ENCODE measurements around the gene LMOD2. TPM values are rescaled to one million over a fixed set of nuclear protein-coding genes. Genes with fewer than 3 reads are reported as not detected.
A peak's percentile ranks its signal among the peaks of the same experiment; 100 is the strongest.

Gene LMOD2
- total RNA-seq, 1 donor from 2014 or later = 888 TPM

- Histone ChIP-seq H3K36me3 (peaks cover 26% of the 10 kb centered on the region), H3K9me3 (replicated peaks) (no peaks in the 10 kb centered on the region), H3K27me3 (ENCODE audit: low read depth) (no peaks in the 10 kb centered on the region), H3K4me3 (peak overlapping the region; percentile 71), H3K4me1 (peaks cover 44% of the 10 kb centered on the region), H3K27ac (replicated peaks) (peak overlapping the region; percentile 31)
- intact Hi-C loops (cut with micrococcal nuclease) = no loop called here
- TF ChIP-seq, protein P1, sequence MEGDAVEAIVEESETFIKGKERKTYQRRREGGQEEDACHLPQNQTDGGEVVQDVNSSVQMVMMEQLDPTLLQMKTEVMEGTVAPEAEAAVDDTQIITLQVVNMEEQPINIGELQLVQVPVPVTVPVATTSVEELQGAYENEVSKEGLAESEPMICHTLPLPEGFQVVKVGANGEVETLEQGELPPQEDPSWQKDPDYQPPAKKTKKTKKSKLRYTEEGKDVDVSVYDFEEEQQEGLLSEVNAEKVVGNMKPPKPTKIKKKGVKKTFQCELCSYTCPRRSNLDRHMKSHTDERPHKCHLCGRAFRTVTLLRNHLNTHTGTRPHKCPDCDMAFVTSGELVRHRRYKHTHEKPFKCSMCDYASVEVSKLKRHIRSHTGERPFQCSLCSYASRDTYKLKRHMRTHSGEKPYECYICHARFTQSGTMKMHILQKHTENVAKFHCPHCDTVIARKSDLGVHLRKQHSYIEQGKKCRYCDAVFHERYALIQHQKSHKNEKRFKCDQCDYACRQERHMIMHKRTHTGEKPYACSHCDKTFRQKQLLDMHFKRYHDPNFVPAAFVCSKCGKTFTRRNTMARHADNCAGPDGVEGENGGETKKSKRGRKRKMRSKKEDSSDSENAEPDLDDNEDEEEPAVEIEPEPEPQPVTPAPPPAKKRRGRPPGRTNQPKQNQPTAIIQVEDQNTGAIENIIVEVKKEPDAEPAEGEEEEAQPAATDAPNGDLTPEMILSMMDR (IDR thresholded peaks at IDR 0.05; ENCODE audit: borderline replicate concordance) = no peak
- no peak for DNase-seq
Observed at GRCh38 chr7:123663200-123663599, 7.5 kb downstream of the LMOD2 start.

DNA sequence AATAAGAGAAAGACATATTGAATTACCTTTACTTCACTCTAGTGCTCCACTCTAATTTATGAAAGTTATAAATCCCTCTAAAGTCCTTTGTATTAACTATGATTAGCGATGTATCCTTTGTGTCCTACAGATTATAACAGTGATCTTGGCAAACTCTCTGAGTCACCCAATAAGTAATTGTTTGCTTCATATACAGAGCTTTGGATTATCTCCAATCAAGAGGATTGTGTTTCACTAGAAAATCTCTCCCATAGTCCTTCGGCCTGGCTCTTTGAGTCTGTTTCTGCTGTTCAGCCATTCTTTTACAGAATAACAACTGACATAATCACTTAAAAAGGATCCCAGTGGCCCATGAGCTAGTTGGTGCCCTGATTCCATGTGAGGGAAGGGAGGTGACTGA, 9.5 kb downstream of the LMOD2 start:
- peak overlapping the region; percentile 30 for H3K27ac ChIP-seq (replicated peaks)
- intact Hi-C loops (cut with micrococcal nuclease) = no loop called here
- TF ChIP-seq, protein P1 (IDR thresholded peaks at IDR 0.05; ENCODE audit: borderline replicate concordance) = no peak
- H3K36me3 ChIP-seq = peaks cover 18% of the 10 kb centered on the region
- H3K27me3 ChIP-seq (ENCODE audit: low read depth) = no peaks in the 10 kb centered on the region
- peak overlapping the region; percentile 71 for H3K4me3 ChIP-seq
- no peaks in the 10 kb centered on the region for H3K9me3 ChIP-seq (replicated peaks)
- DNase-seq = no peak
- peaks cover 46% of the 10 kb centered on the region for H3K4me1 ChIP-seq

DNA sequence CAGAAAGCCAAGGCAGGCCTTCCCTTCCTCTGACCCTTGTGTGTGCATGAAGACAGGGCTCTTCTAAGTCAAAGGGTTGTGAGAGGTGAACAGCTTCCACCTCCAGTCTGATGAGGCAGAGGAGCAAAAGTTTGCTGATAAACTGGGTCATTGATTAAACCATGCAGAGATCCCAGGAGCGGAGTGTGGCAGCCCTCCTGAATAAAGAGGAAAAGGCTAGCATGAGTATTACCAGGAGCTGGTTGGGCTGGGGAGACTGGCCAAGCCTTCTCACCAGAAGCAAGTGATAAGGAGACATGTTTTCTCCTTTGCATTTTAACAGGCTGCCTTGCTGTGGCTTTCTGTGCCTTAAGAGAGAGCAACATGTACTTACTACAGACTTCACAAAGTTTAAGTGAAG, 10.2 kb downstream of the LMOD2 start:
- intact Hi-C loops (cut with micrococcal nuclease) = no loop called here
- H3K27ac ChIP-seq (replicated peaks) = peak overlapping the region; percentile 30
- TF ChIP-seq, protein P1 (IDR thresholded peaks at IDR 0.05; ENCODE audit: borderline replicate concordance) = no peak

DNA sequence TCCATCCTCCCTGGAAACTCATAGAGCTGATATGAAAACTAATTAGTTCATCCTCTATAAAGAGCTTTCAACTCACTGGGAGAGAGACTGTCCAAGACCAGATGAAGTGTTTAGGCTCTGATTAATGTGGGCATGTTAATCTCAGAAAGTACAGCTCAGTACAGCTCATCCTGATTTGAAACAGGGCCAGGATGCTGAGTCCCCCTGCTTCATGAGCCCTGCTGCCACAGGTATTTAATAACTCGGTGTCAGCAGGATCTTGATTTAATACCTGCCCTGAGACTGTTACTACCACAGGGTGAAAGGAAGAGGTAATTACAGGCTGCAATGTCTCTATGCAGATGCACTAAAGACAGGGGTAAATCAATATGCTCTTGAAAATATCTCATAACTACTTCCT, 10.8 kb downstream of the LMOD2 start:
- no peaks in the 10 kb centered on the region for H3K9me3 ChIP-seq (replicated peaks)
- peak overlapping the region; percentile 71 for H3K4me3 ChIP-seq
- H3K27ac ChIP-seq (replicated peaks) = peak overlapping the region; percentile 30
- intact Hi-C loops (cut with micrococcal nuclease) = no loop called here
- peaks cover 37% of the 10 kb centered on the region for H3K4me1 ChIP-seq
- no peaks in the 10 kb centered on the region for H3K27me3 ChIP-seq (ENCODE audit: low read depth)
- peaks cover 18% of the 10 kb centered on the region for H3K36me3 ChIP-seq
- TF ChIP-seq, protein P1 (IDR thresholded peaks at IDR 0.05; ENCODE audit: borderline replicate concordance) = no peak
- DNase-seq = no peak

More for the DNA sequence above, 10.2 kb downstream of the LMOD2 start:
- Histone ChIP-seq H3K36me3 (peaks cover 18% of the 10 kb centered on the region), H3K4me1 (peaks cover 43% of the 10 kb centered on the region), H3K27me3 (ENCODE audit: low read depth) (no peaks in the 10 kb centered on the region), H3K9me3 (replicated peaks) (no peaks in the 10 kb centered on the region), H3K4me3 (peak overlapping the region; percentile 71)
- no peak for DNase-seq

DNA sequence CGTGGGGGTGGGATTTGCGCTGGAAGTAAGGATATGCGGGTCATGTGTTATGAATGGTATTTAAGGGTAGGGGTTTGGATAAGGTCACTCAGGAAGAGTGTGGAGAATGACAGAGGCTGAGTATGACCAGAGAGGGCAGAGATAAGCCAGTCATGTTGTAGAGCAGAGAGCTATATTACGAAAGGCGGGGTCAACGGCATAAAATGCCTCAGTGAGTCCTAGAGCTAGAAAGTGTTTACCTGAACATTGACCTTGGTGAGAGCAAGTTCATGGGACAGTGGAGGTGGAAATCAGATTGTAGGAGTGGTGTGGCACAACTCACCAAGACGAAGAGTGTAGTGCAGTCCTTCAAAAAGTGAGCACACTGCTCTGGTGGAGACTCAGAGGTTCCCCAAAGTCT, 13.8 kb downstream of the LMOD2 start:
- H3K27ac ChIP-seq (replicated peaks) = peak overlapping the region; percentile 45

More for the DNA sequence above, 13.8 kb downstream of the LMOD2 start:
- Histone ChIP-seq H3K4me3 (no peak overlapping the region), H3K36me3 (peaks cover 2% of the 10 kb centered on the region), H3K4me1 (peaks cover 46% of the 10 kb centered on the region), H3K9me3 (replicated peaks) (no peaks in the 10 kb centered on the region), H3K27me3 (ENCODE audit: low read depth) (no peaks in the 10 kb centered on the region)
- no peak for DNase-seq
- TF ChIP-seq, protein P1 (IDR thresholded peaks at IDR 0.05; ENCODE audit: borderline replicate concordance) = no peak
- intact Hi-C loops (cut with micrococcal nuclease) = no loop called here
